T-helper 2 cell (primary cell): ENCODE data around the gene DCAF6.
A peak's percentile ranks its signal among the peaks of the same experiment; 100 is the strongest.
"Not testable (repeated sequence)": the region's sequence is repeated elsewhere in the genome, so short reads cannot be mapped to it uniquely, and the experiment has no call there.

ENCODE experiments used
- DNase-seq, 5 experiments: peaks; one replicate each; pipeline versions ENCODE4 v3.0.0 to v3.0.0-alpha.2; 2012 to 2022

DCAF6 gene

GRCh38 chr1:168031198-168031597, 94.7 kb downstream of the DCAF6 start:
- DNase-seq = no peak

GRCh38 chr1:168031627-168032026, 95.1 kb downstream of the DCAF6 start:
- no peak for DNase-seq

GRCh38 chr1:168032029-168032428, 95.5 kb downstream of the DCAF6 start:
- DNase-seq = no peak

GRCh38 chr1:168035345-168035744, 98.9 kb downstream of the DCAF6 start:
- no peak for DNase-seq

GRCh38 chr1:168042362-168042761, 105.9 kb downstream of the DCAF6 start:
- DNase-seq = no peak

GRCh38 chr1:168045311-168045710, 108.8 kb downstream of the DCAF6 start:
- DNase-seq = no peak

GRCh38 chr1:168050307-168050706, 113.8 kb downstream of the DCAF6 start:
- no peak for DNase-seq

GRCh38 chr1:168050880-168051279, 114.4 kb downstream of the DCAF6 start:
- DNase-seq = no peak

- DNase-seq = no peak
These were observed 117.2 kb downstream of the DCAF6 start for GRCh38 chr1:168053681-168054080.

- DNase-seq = no peak
These were observed 117.6 kb downstream of the DCAF6 start for GRCh38 chr1:168054117-168054516.

GRCh38 chr1:168056152-168056551, 119.7 kb downstream of the DCAF6 start:
- DNase-seq = not testable (repeated sequence)

- DNase-seq = no peak
These were observed 120.9 kb downstream of the DCAF6 start for GRCh38 chr1:168057355-168057754.

GRCh38 chr1:168057921-168058320, 121.4 kb downstream of the DCAF6 start:
- no peak for DNase-seq

- no peak for DNase-seq
These were observed 127.7 kb downstream of the DCAF6 start for GRCh38 chr1:168064216-168064615.

- DNase-seq = no peak
These were observed 129.0 kb downstream of the DCAF6 start for GRCh38 chr1:168065506-168065905.

- no peak for DNase-seq
These were observed 132.9 kb downstream of the DCAF6 start for GRCh38 chr1:168069384-168069783.

- DNase-seq = no peak
These were observed 143.3 kb downstream of the DCAF6 start for GRCh38 chr1:168079761-168080160.

GRCh38 chr1:168081373-168082007, 145.0 kb downstream of the DCAF6 start:
- DNase-seq = no peak

- DNase-seq = peak in 3 of 5 experiments; percentile 22 to 74 (median 58)
These were observed 145.8 kb downstream of the DCAF6 start for GRCh38 chr1:168082008-168082876.

GRCh38 chr1:168083456-168084325, 147.2 kb downstream of the DCAF6 start:
- peak in 1 of 5 experiments; percentile 13 for DNase-seq

- DNase-seq = peak; percentile 11 to 54 (median 36)
These were observed 148.1 kb downstream of the DCAF6 start for GRCh38 chr1:168084396-168085231.

GRCh38 chr1:168085401-168085872, 149.0 kb downstream of the DCAF6 start:
- DNase-seq = no peak
